ENCODE measurements around the gene MTMR12. TPM values are rescaled to one million over a fixed set of nuclear protein-coding genes. Genes with fewer than 3 reads are reported as not detected.
"Not testable (repeated sequence)": the region's sequence is repeated elsewhere in the genome, so short reads cannot be mapped to it uniquely, and the experiment has no call there.

Gene MTMR12
- total RNA-seq, 2 donors from 2014 or later: 22.1 to 23.5 TPM

DNA sequence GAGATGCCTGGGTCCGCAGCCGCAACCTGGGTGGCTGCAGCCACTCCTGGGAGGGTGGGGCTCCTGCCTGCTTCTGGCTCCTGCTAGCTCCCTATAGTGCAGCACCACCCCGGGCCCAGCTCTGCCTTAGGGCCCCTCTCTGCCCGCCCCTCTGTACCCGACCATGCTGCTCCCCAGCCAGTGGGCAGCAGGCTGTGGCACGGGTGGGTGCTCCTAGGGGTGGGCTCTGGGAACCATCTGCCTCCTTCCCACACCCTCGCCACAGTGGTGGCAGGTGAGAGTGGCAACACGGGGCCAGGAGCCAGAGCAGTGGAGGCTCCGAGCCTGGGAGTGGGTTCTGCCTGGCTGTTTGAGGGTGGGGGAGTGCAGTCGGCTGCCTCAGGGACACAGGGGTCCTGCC is 7.8 kb upstream of the MTMR12 start:
- H3K9me3 Mint-ChIP-seq: peaks cover 4 to 5% of the 10 kb centered on the region in 2 donors
- no peaks in the 10 kb centered on the region for H3K4me1 Mint-ChIP-seq (ENCODE audit: low read depth)
- ATAC-seq (replicated peaks in 1 of 2): no peak

DNA sequence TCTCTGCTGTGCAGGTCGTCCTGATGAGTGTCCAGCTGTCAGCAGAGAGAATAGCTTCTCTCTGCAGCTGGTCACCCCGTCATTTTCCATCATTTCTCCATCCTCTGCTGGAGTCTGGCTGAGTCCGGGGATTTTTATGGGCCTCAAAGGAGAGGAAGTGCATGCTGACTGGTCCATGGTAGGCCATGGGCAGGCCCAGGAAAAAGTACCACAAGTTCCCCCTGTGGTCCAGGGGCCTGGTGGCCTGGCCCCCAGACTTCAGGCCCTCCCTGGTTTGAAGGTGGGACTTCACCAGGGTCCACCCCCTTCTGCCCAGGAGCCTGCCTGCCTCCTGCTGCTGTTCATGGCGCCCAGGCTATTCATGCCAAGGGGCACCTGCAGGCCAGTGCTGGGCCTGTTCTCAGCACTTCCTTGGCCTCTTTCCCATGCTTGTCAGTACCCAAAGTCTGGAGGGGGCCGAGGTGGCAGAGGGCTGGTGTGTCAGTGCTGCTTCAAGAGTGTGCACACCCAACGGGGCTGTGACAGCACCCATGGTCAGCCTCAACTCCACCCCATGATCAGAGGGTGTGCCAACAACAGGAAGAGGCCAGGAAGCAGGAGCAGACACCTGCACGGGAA is 7.3 kb upstream of the MTMR12 start:
- ATAC-seq (replicated peaks in 1 of 2) (no peak), DNase-seq (no peak)
- Mint-ChIP-seq H3K9me3 (peaks cover 4 to 5% of the 10 kb centered on the region in 2 donors), H3K4me1 (ENCODE audit: low read depth) (no peaks in the 10 kb centered on the region), H3K36me3 (ENCODE audit: insufficient read depth in 2 of 2) (peaks cover 5% of the 10 kb centered on the region in 2 donors), H3K27me3 (ENCODE audit: low read depth) (no peaks in the 10 kb centered on the region), H3K4me3 (no peak overlapping the region), H3K27ac (no peak overlapping the region)

More for the DNA sequence above, 7.8 kb upstream of the MTMR12 start:
- Mint-ChIP-seq H3K36me3 (ENCODE audit: insufficient read depth in 2 of 2) (peaks cover 5% of the 10 kb centered on the region in 2 donors), H3K27ac (no peak overlapping the region), H3K27me3 (ENCODE audit: low read depth) (no peaks in the 10 kb centered on the region), H3K4me3 (no peak overlapping the region)
- no peak for DNase-seq

DNA sequence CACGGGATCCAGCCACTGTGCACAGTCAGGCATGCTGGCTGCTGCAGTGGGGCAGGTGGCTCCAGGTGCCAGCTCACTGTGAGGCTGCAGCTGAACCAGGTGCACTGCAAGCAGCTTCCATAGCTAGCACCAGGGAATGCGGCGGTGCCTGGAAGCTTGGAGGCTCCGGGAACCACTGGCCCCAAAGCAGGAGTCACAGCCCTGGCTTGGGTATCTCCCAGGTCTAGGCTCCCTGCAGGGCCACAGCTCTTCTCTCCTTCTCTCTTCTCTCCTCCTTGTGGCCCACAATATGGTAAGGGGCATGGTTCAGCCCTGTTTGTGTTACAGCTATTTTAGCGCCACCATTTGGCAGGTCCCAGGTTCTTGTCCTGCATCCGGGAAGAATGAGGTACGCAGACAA is 6.7 kb upstream of the MTMR12 start:
- H3K9me3 Mint-ChIP-seq: peaks cover 4 to 5% of the 10 kb centered on the region in 2 donors
- DNase-seq: no peak
- H3K27me3 Mint-ChIP-seq (ENCODE audit: low read depth): no peaks in the 10 kb centered on the region
- no peak overlapping the region for H3K27ac Mint-ChIP-seq
- ATAC-seq (replicated peaks in 1 of 2): no peak
- H3K36me3 Mint-ChIP-seq (ENCODE audit: insufficient read depth in 2 of 2): peaks cover 5% of the 10 kb centered on the region in 2 donors
- H3K4me3 Mint-ChIP-seq: no peak overlapping the region
- peaks cover under 1% of the 10 kb centered on the region for H3K4me1 Mint-ChIP-seq (ENCODE audit: low read depth)

DNA sequence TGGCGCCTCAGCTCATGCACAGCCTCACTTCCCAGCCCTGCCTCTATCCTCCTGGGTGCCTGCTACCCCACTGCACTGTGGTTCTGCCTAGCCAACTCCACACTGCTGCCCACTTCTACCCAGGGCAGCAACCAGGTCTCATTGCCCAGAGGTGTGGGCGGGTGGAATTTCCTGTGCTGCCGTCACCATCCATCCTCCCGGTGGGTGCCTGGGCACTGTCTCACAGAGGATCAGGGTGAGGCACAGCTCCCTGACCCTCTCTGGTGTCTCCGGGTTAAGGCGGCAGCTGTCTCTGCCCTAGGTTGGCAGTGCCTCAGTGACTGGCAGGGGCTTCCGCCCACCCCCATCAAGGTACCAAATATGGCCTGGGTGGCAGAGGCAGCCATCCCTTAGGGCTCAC is 4.3 kb upstream of the MTMR12 start:
- ATAC-seq (replicated peaks in 1 of 2): no peak
- Mint-ChIP-seq H3K4me3 (no peak overlapping the region), H3K27ac (no peak overlapping the region), H3K9me3 (peaks cover 4 to 5% of the 10 kb centered on the region in 2 donors), H3K4me1 (ENCODE audit: low read depth) (peaks cover 6% of the 10 kb centered on the region), H3K36me3 (ENCODE audit: insufficient read depth in 2 of 2) (peaks cover 5% of the 10 kb centered on the region in 2 donors), H3K27me3 (ENCODE audit: low read depth) (no peaks in the 10 kb centered on the region)
- no peak for DNase-seq

DNA sequence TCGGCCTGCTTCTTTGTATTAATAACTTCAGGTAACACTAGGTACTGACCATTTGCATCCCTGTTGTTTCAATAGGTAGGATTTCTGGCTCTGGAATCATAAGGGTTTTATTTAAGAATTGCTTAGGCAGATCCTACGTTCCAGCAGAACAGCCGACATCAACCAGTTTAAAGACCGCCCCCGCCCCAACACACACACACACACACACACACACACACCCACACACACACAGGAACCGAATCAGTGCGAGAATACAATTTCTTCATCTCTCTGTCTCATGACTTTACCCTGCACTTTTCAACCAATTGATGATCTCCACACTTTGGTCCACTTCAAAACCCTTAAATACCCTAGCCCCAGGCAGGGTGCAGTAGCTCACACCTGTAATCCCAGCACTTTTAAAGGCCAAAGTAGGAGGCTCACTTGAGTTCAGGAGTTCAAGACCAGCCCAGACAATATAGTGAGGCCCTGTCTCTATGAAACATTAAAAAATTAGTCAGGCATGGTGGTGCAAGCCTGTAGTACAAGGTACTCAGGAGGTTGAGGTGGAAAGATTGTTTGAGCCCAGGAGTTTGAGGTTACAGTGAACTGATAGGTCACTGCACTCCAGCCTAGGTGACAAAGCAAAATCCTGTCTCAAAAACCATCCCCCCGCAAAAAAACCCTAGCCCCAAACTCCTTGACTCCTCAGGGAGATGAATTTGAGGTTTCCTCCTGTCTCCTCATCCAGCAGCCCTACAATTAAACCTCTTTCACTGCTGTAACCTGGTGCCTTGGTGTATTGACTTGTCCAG is 2.7 kb upstream of the MTMR12 start:
- Mint-ChIP-seq H3K36me3 (ENCODE audit: insufficient read depth in 2 of 2) (peaks cover 0 to 2% of the 10 kb centered on the region in 2 donors), H3K27me3 (ENCODE audit: low read depth) (no peaks in the 10 kb centered on the region), H3K9me3 (no peaks in the 10 kb centered on the region), H3K4me3 (no peak overlapping the region), H3K4me1 (ENCODE audit: low read depth) (peaks cover 22% of the 10 kb centered on the region), H3K27ac (no peak overlapping the region)
- DNase-seq: no peak
- no peak for ATAC-seq (replicated peaks in 1 of 2)

DNA sequence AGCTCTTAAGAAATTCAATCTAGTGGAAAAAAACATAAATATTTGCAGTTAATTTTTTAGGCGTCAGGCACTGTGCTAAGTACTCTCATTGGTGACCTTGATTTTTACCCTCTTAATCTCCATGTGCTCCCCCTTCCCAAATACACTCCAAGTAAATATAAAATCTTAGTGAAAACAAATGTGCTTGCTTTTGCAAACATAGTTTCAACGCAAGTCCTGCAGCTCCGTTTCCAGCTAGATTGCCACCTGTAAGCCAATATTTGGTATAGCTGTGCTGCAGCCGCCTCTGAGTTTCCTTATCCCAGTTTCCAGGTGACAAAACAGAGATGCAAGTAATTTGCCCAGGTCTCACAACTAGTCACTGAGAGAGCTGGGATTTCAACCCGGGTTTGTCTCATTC is 1.9 kb upstream of the MTMR12 start:
- no peaks in the 10 kb centered on the region for H3K9me3 Mint-ChIP-seq
- H3K4me1 Mint-ChIP-seq (ENCODE audit: low read depth): peaks cover 30% of the 10 kb centered on the region
- ATAC-seq (replicated peaks in 1 of 2) (no peak), DNase-seq (no peak)
- H3K36me3 Mint-ChIP-seq (ENCODE audit: insufficient read depth in 2 of 2): peaks cover 0 to 2% of the 10 kb centered on the region in 2 donors
- no peak overlapping the region for H3K27ac Mint-ChIP-seq
- peak overlapping the region; percentile 53 to 59 for H3K4me3 Mint-ChIP-seq
- no peaks in the 10 kb centered on the region for H3K27me3 Mint-ChIP-seq (ENCODE audit: low read depth)

DNA sequence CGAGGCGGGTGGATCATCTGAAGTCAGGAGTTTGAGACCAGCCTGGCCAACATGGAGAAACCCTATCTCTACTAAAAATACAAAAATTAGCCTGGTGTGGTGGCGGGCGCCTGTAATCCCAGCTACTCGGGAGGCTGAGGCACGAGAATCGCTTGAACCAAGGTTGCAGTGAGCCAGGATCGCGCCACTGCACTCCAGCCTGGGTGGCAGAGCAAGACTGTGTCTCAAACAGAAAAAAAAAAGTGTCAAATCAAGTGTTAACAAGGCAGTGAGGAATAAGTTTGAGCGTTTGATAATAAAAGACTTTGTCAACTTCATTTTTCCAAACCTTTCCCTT is 1.4 kb upstream of the MTMR12 start:
- Mint-ChIP-seq H3K4me1 (ENCODE audit: low read depth) (peaks cover 35% of the 10 kb centered on the region), H3K4me3 (peak overlapping the region; percentile 53 to 59)
- H3K36me3 Mint-ChIP-seq (ENCODE audit: insufficient read depth in 2 of 2); H3K9me3 Mint-ChIP-seq; H3K27ac Mint-ChIP-seq; DNase-seq; ATAC-seq (replicated peaks in 1 of 2); H3K27me3 Mint-ChIP-seq (ENCODE audit: low read depth): not testable (repeated sequence)

DNA sequence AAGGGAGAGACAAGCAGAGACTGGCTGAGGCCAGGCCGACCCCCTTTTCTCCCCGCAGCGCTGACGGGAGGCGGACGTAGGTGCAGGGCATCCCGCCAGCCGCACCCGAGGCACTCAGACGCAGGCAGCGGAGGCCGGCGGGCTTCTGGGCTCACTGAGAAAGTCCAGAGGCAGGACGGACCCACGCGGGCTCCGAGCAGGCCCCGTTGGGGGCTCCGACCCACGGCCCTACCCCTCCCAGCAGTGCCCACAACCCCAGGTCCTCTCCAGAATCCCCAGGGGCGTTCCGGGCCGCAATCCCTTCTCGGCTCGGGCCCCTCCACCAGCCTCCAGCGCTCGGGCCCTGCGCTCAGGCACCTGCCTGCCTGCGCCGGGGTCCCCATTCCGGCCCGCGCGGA is 543 bp downstream of the MTMR12 start:
- H3K9me3 Mint-ChIP-seq: no peaks in the 10 kb centered on the region
- DNase-seq (peak; percentile 60 to 66), ATAC-seq (replicated peaks in 1 of 2) (peak; percentile 3 to 19)
- H3K27ac Mint-ChIP-seq: peak overlapping the region; percentile 84
- peaks cover 42% of the 10 kb centered on the region for H3K4me1 Mint-ChIP-seq (ENCODE audit: low read depth)
- H3K4me3 Mint-ChIP-seq: peak overlapping the region; percentile 86 to 90
- peaks cover 0 to 2% of the 10 kb centered on the region in 2 donors for H3K36me3 Mint-ChIP-seq (ENCODE audit: insufficient read depth in 2 of 2)
- H3K27me3 Mint-ChIP-seq (ENCODE audit: low read depth): no peaks in the 10 kb centered on the region

DNA sequence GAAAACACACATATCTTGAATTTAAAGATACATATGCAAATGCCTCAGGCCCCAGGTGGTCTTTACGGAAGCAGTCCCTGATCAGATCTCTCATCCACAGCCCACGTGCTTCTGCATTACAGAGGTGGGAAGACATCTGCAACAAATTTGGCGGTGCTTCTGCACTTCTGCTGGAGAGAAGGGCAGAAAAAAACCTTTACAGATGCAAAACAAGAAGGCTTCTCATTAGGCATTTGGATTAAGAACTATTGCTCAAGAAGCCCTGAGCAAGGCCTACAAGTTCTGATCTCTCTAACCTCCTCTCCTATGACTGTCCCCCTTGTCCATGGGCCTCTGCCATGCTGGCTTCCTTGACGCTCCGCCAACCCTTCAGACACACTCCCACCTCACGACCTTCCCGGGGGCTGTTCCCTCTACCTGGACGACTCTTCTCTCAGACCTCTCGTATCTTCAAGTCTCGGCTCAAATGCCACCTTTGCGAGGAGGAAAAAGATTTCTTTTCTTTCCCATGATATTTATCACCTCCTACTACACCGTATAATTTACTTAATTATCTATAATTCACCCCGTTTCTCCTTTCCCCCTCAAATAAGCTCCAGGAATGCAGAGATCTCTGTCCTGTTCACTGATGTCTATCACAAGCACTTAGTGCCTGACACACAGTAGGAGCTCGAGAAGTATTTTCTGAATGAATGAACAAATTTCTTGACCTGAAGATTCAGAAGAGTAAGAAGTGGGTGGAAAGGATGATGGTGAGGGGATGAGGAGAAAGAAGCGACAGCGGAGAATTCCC is 1.1 kb downstream of the MTMR12 start:
- H3K4me3 Mint-ChIP-seq: peak overlapping the region; percentile 86 to 90
- peaks cover 42% of the 10 kb centered on the region for H3K4me1 Mint-ChIP-seq (ENCODE audit: low read depth)
- ATAC-seq (replicated peaks in 1 of 2): no peak
- no peak for DNase-seq
- peak overlapping the region; percentile 84 for H3K27ac Mint-ChIP-seq
- H3K9me3 Mint-ChIP-seq: no peaks in the 10 kb centered on the region
- H3K27me3 Mint-ChIP-seq (ENCODE audit: low read depth): no peaks in the 10 kb centered on the region
- H3K36me3 Mint-ChIP-seq (ENCODE audit: insufficient read depth in 2 of 2): peaks cover 0 to 2% of the 10 kb centered on the region in 2 donors

DNA sequence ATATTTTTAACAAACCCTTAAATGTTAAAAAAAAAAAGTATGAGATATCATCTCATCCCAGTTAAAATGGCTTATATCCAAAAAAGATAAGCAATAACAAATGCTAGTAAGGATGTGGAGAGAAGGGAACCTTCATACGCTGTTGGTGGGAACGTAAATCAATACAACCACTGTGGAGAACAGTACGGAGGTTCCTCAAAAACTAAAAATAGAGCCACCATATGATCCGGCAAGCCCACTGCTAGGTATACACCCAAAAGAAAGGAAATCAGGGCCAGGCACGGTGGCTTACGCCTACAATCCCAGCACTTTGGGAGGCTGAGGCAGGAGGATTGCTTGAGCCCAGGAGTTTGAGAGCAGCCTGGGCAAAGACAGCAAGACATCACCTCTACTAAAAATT is 3.0 kb downstream of the MTMR12 start:
- no peaks in the 10 kb centered on the region for H3K9me3 Mint-ChIP-seq
- peaks cover 50% of the 10 kb centered on the region for H3K4me1 Mint-ChIP-seq (ENCODE audit: low read depth)
- H3K27me3 Mint-ChIP-seq (ENCODE audit: low read depth): no peaks in the 10 kb centered on the region
- ATAC-seq (replicated peaks in 1 of 2) (no peak), DNase-seq (no peak)
- no peak overlapping the region for H3K4me3 Mint-ChIP-seq
- peaks cover 0 to 2% of the 10 kb centered on the region in 2 donors for H3K36me3 Mint-ChIP-seq (ENCODE audit: insufficient read depth in 2 of 2)
- H3K27ac Mint-ChIP-seq: no peak overlapping the region

DNA sequence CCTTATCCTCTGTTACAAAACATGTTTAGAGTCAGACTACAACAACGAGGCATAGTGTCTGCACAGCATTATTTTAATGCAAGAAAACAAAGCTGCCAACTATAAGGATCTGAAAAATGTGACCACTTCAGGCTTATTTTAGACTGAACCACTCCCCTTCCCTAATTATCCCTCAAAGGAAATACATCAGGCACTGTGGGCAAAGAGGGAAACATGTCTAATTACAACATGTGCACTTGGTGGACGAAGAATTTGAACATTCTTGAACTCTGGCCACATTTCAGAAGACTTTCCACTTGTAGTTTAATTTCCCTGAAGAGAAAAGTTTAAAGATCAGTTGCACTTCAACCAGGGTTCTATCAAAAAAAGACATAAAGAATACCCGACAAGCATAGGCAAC is 3.8 kb downstream of the MTMR12 start:
- peaks cover 0 to 2% of the 10 kb centered on the region in 2 donors for H3K36me3 Mint-ChIP-seq (ENCODE audit: insufficient read depth in 2 of 2)
- DNase-seq (no peak), ATAC-seq (replicated peaks in 1 of 2) (no peak)
- peaks cover 51% of the 10 kb centered on the region for H3K4me1 Mint-ChIP-seq (ENCODE audit: low read depth)
- no peaks in the 10 kb centered on the region for H3K27me3 Mint-ChIP-seq (ENCODE audit: low read depth)
- H3K27ac Mint-ChIP-seq: no peak overlapping the region
- no peaks in the 10 kb centered on the region for H3K9me3 Mint-ChIP-seq
- no peak overlapping the region for H3K4me3 Mint-ChIP-seq

DNA sequence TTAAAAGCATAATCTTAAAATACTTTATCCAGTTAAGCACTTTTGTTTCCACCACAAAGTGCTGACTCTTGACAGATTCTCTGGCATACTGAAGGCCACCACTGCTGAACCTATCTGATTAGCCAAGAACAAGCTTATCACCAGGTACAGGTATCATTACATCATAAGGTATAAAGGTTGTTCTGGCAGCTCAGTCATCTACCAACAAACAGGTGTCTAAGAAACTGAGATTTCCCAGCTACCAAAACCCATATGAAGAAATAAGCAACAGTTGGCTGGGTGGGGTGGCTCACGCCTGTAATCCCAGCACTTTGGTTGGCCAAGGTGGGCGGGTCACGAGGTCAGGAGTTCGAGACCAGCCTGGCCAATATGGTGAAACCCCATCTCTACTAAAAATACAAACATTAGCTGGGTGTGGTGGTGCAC is 5.0 kb downstream of the MTMR12 start:
- Mint-ChIP-seq H3K4me1 (ENCODE audit: low read depth) (peaks cover 62% of the 10 kb centered on the region), H3K36me3 (ENCODE audit: insufficient read depth in 2 of 2) (peaks cover 0 to 2% of the 10 kb centered on the region in 2 donors), H3K9me3 (no peaks in the 10 kb centered on the region), H3K27ac (no peak overlapping the region), H3K27me3 (ENCODE audit: low read depth) (no peaks in the 10 kb centered on the region), H3K4me3 (no peak overlapping the region)
- no peak for ATAC-seq (replicated peaks in 1 of 2)
- DNase-seq: no peak

DNA sequence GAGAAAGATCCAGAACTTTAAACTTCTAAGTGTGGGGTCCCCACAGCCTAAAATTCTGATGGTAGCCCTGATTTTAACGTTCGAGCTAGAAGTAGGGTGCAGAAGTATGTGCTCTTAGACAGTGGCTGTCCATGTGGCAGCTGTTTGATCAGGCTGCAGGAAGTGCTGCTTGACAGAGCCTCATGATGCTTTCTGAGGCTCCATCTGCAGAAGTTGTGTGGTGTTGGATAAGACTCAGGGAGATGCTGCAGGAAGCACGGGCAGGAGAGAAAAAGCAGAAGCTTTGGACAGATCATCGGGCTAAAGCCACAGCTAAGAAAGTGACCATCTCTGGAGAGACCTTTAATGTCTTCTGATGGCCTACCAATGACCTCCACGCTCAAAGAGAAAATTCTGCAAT is 8.1 kb downstream of the MTMR12 start:
- peaks cover 37% of the 10 kb centered on the region for H3K4me1 Mint-ChIP-seq (ENCODE audit: low read depth)
- ATAC-seq (replicated peaks in 1 of 2) (no peak), DNase-seq (no peak)
- no peak overlapping the region for H3K27ac Mint-ChIP-seq
- no peaks in the 10 kb centered on the region for H3K36me3 Mint-ChIP-seq (ENCODE audit: insufficient read depth in 2 of 2)
- no peak overlapping the region for H3K4me3 Mint-ChIP-seq
- no peaks in the 10 kb centered on the region for H3K9me3 Mint-ChIP-seq
- H3K27me3 Mint-ChIP-seq (ENCODE audit: low read depth): no peaks in the 10 kb centered on the region
